Stimulated activated CD4-positive, alpha-beta T cell treated with anti-CD3 and anti-CD28 coated beads, Interleukin-1b, Interleukin-23, amount 100 ng/mL, for 4 hours (primary cell): Measurements from ENCODE around the gene HSD11B2.
A peak's percentile ranks its signal among the peaks of the same experiment; 100 is the strongest.

ENCODE experiments used
- DNase-seq, 2 donors: peaks; one replicate each; pipeline ENCODE4 v3.0.0-alpha.2; 2020; ENCODE audit warnings: low read depth in 2 of 2

HSD11B2 gene

GRCh38 chr16:67433131-67433719 is 2.3 kb downstream of the HSD11B2 start:
- no peak for DNase-seq

GRCh38 chr16:67435758-67436164 is 4.8 kb downstream of the HSD11B2 start:
- DNase-seq, result no peak

- no peak for DNase-seq
These were observed 5.8 kb downstream of the HSD11B2 start for GRCh38 chr16:67436640-67437193.

- DNase-seq, result no peak
These were observed 6.6 kb downstream of the HSD11B2 start for GRCh38 chr16:67437513-67437912.

GRCh38 chr16:67438098-67438791 is 7.3 kb downstream of the HSD11B2 start:
- DNase-seq, result no peak

- no peak for DNase-seq
These were observed 8.0 kb downstream of the HSD11B2 start for GRCh38 chr16:67438824-67439393.

- DNase-seq, result no peak
These were observed 10.4 kb downstream of the HSD11B2 start for GRCh38 chr16:67441271-67441753.

GRCh38 chr16:67441907-67442306 is 11.0 kb downstream of the HSD11B2 start:
- DNase-seq, result no peak

- DNase-seq, result no peak
These were observed 11.8 kb downstream of the HSD11B2 start for GRCh38 chr16:67442581-67443255.

- DNase-seq, result no peak
These were observed 12.3 kb downstream of the HSD11B2 start for GRCh38 chr16:67443265-67443664.

GRCh38 chr16:67444259-67445125 is 13.6 kb downstream of the HSD11B2 start:
- DNase-seq, result no peak

- no peak for DNase-seq
These were observed 14.2 kb downstream of the HSD11B2 start for GRCh38 chr16:67445126-67445426.

- no peak for DNase-seq
These were observed 14.6 kb downstream of the HSD11B2 start for GRCh38 chr16:67445441-67445912.

- DNase-seq, result no peak
These were observed 15.3 kb downstream of the HSD11B2 start for GRCh38 chr16:67445913-67446907.

GRCh38 chr16:67446968-67447507 is 16.1 kb downstream of the HSD11B2 start:
- DNase-seq, result no peak

- DNase-seq, result peak; percentile 47 to 58
These were observed 16.7 kb downstream of the HSD11B2 start for GRCh38 chr16:67447508-67448076.

- DNase-seq, result no peak
These were observed 17.7 kb downstream of the HSD11B2 start for GRCh38 chr16:67448580-67448979.

- no peak for DNase-seq
These were observed 18.4 kb downstream of the HSD11B2 start for GRCh38 chr16:67449336-67449735.

- no peak for DNase-seq
These were observed 18.8 kb downstream of the HSD11B2 start for GRCh38 chr16:67449739-67450138.
